HepG2 (cell line): ENCODE results near the gene RERE. TPM values are rescaled to one million over a fixed set of nuclear protein-coding genes. Genes with fewer than 3 reads are reported as not detected.
A peak's percentile ranks its signal among the peaks of the same experiment; 100 is the strongest.

Source experiments
- ATAC-seq: fragments of 200-7000 bp; cut with Tn5 transposase; 3 replicates; pipeline ENCODE4 v1.9.1; 2020; ENCODE audit warnings: mild to moderate bottlenecking, moderate library complexity
- BruUV-seq: library from RNA; stranded (reverse); fragments of 400-500 nt; replicated peaks from 2 replicates; lab custom pipeline; 2021; lab: Mats Ljungman, UMichigan
- CTCF ChIA-PET: fragments of 300-600 bp; formaldehyde crosslinking; extraction: SDS; loops from one replicate; lab custom pipeline; 2021; ENCODE audit warnings: low total read pairs, inconsistent platforms, low intra/inter-chr PET ratio; lab: Yijun Ruan, JAX
- POLR2A ChIA-PET: fragments of 350-600 bp; sonication (Branson Sonifier 250); formaldehyde crosslinking; loops from one replicate; lab custom pipeline; 2020; ENCODE audit warnings: antibody characterized with exemption, inconsistent platforms; lab: Yijun Ruan, JAX
- DNase-seq: peaks from one replicate; pipeline ENCODE4 v3.0.0-alpha.2; 2015; ENCODE audit warnings: low spot score
- FAIRE-seq: peaks from 3 replicates; lab custom pipeline; 2011; peaks lifted over from hg19 to GRCh38; lab: Jason Lieb, UNC
- H2AFZ ChIP-seq: one replicate; pipeline ENCODE4 v1.6.1; 2011; ENCODE audit warnings: low read length, inconsistent platforms
- H3K27ac ChIP-seq: fragments of 300-600 bp; 3 replicates; pipeline ENCODE4 v1.8.0; 2011; ENCODE audit warnings: mixed run types, mild to moderate bottlenecking, mixed read lengths, low read length, inconsistent platforms; ENCODE audit not compliant: insufficient read depth; ENCODE audit errors: extremely low read length
- H3K27me3 ChIP-seq, 2 experiments: fragments of 200-600 bp in 1 of 2; 2 replicates in 1 of 2; 3 replicates in 1 of 2; pipeline versions ENCODE4 v1.6.0 to v1.8.0; 2011; ENCODE audit warnings: low read length in 2 of 2, mild to moderate bottlenecking in 2 of 2, moderate library complexity in 2 of 2, inconsistent platforms in 1 of 2; ENCODE audit not compliant: insufficient read depth in 2 of 2, control insufficient read depth in 1 of 2
- H3K36me3 ChIP-seq, 2 experiments: fragments of 200-600 bp in 1 of 2; replicated peaks in 1 of 2; 2 replicates in 1 of 2; 3 replicates in 1 of 2; pipeline versions ENCODE4 v1.5.1 to v1.8.0; 2011; ENCODE audit warnings: low read length in 2 of 2, inconsistent platforms in 1 of 2; ENCODE audit not compliant: insufficient read depth in 2 of 2, control insufficient read depth in 1 of 2
- H3K4me1 ChIP-seq: 2 replicates; pipeline ENCODE4 v1.5.1; 2012; ENCODE audit warnings: low read length, inconsistent platforms; ENCODE audit not compliant: insufficient read depth
- H3K4me2 ChIP-seq: 2 replicates; pipeline ENCODE4 v1.6.0; 2011; ENCODE audit warnings: low read depth, low read length, inconsistent platforms
- H3K4me3 ChIP-seq, 3 experiments: fragments of 200-600 bp in 1 of 3; sonication (generic), shearing (Covaris generic) in 1 of 3; replicated peaks in 1 of 3; 2 replicates each; pipeline ENCODE4 v1.5.1; 2011 to 2016; ENCODE audit warnings: low read length in 3 of 3, inconsistent platforms in 2 of 3, low read depth in 2 of 3, mild to moderate bottlenecking in 2 of 3, control low read depth in 1 of 3, mixed read lengths in 1 of 3; ENCODE audit not compliant: insufficient read depth in 1 of 3
- H3K79me2 ChIP-seq: one replicate; pipeline ENCODE4 v1.6.1; 2011; ENCODE audit warnings: low read length, inconsistent platforms; ENCODE audit not compliant: insufficient read depth
- H3K9ac ChIP-seq: 2 replicates; pipeline ENCODE4 v1.6.0; 2011; ENCODE audit warnings: mild to moderate bottlenecking, low read depth, low read length, inconsistent platforms; ENCODE audit not compliant: insufficient read depth
- H3K9me3 ChIP-seq: 2 replicates; pipeline ENCODE4 v1.5.1; 2012; ENCODE audit warnings: mild to moderate bottlenecking, low read length
- H4K20me1 ChIP-seq: 2 replicates; pipeline ENCODE4 v1.6.0; 2011; ENCODE audit warnings: inconsistent platforms, mild to moderate bottlenecking, low read length, moderate library complexity; ENCODE audit not compliant: insufficient read depth
- EZH2 ChIP-seq: conservative IDR thresholded peaks from 2 replicates; pipeline ENCODE4 v1.6.1; 2012; ENCODE audit warnings: mild to moderate bottlenecking, low read depth, low read length, moderate library complexity
- FOSL2 ChIP-seq: sonication (generic); formaldehyde crosslinking; IDR thresholded peaks from 2 replicates; pipeline ENCODE4 v1.4.0; 2020; ENCODE audit warnings: missing genetic modification reagents
- ISX ChIP-seq: sonication (generic); formaldehyde crosslinking; conservative IDR thresholded peaks from 2 replicates; pipeline ENCODE4 v1.5.0; 2020; ENCODE audit warnings: missing genetic modification reagents
- RBAK ChIP-seq: sonication (generic); formaldehyde crosslinking; IDR thresholded peaks from 2 replicates; pipeline ENCODE4 v1.5.1; 2020; ENCODE audit warnings: mild to moderate bottlenecking, missing genetic modification reagents
- ZBTB21 ChIP-seq: sonication (generic); formaldehyde crosslinking; IDR thresholded peaks from 2 replicates; pipeline ENCODE4 v1.4.0; 2020; ENCODE audit warnings: missing genetic modification reagents
- ZFP82 ChIP-seq: sonication (generic); formaldehyde crosslinking; IDR thresholded peaks from 2 replicates; pipeline ENCODE4 v1.5.1; 2020; ENCODE audit warnings: mild to moderate bottlenecking, missing genetic modification reagents, borderline replicate concordance
- ZFY ChIP-seq: sonication (generic); formaldehyde crosslinking; IDR thresholded peaks from 2 replicates; pipeline ENCODE4 v1.4.0; 2020; ENCODE audit warnings: missing genetic modification reagents
- ZNF230 ChIP-seq: sonication (generic); formaldehyde crosslinking; IDR thresholded peaks from 2 replicates; pipeline ENCODE4 v1.4.0; 2020; ENCODE audit warnings: mild to moderate bottlenecking, missing genetic modification reagents
- ZNF34 ChIP-seq: sonication (generic); formaldehyde crosslinking; IDR thresholded peaks from 2 replicates; pipeline ENCODE4 v1.4.0; 2020; ENCODE audit warnings: mild to moderate bottlenecking, missing genetic modification reagents, borderline replicate concordance
- ZNF383 ChIP-seq: sonication (generic); formaldehyde crosslinking; IDR thresholded peaks from 2 replicates; pipeline ENCODE4 v1.4.0; 2020; ENCODE audit warnings: missing genetic modification reagents, mild to moderate bottlenecking, borderline replicate concordance
- ZNF451 ChIP-seq: sonication (generic); formaldehyde crosslinking; IDR thresholded peaks from 2 replicates; pipeline ENCODE4 v1.5.0; 2020; ENCODE audit warnings: mild to moderate bottlenecking, missing genetic modification reagents
- ZNF460 ChIP-seq: sonication (generic); formaldehyde crosslinking; IDR thresholded peaks from 2 replicates; pipeline ENCODE4 v1.5.1; 2020; ENCODE audit warnings: missing genetic modification reagents, mild to moderate bottlenecking, borderline replicate concordance
- ZNF501 ChIP-seq: sonication (generic); formaldehyde crosslinking; IDR thresholded peaks from 2 replicates; pipeline ENCODE4 v1.5.1; 2020; ENCODE audit warnings: mild to moderate bottlenecking, moderate library complexity, missing genetic modification reagents
- ZNF709 ChIP-seq: sonication (generic); formaldehyde crosslinking; IDR thresholded peaks from 2 replicates; pipeline ENCODE4 v1.5.0; 2020; ENCODE audit warnings: mild to moderate bottlenecking, missing genetic modification reagents
- ZNF746 ChIP-seq: sonication (generic); formaldehyde crosslinking; IDR thresholded peaks from 2 replicates; pipeline ENCODE4 v1.8.0; 2022; ENCODE audit warnings: mild to moderate bottlenecking, missing genetic modification reagents
- WGBS: methylation state at CpG from one replicate; pipeline ENCODE4 v1.1.6; 2017; ENCODE audit warnings: low lambda C conversion rate; 5-methylcytosine and 5-hydroxymethylcytosine counted together
- in situ Hi-C: cut with HindIII; loops from 2 replicates; pipeline ENCODE4 v1.10.0; 2017; ENCODE audit warnings: low pct_unique_long_range_greater_than_20kb; ENCODE audit not compliant: extremely low pct_ligation_motif_present
- intact Hi-C: fragments of 100-400 bp; cut with micrococcal nuclease; formaldehyde crosslinking; loops from one replicate; pipeline ENCODE4 v1.10.0; 2022; ENCODE audit not compliant: unreplicated experiment
- polyA plus RNA-seq, 8 experiments: library from polyadenylated mRNA; depleted of rRNA in 3 of 8; stranded (reverse) in 7 of 8; unstranded in 1 of 8; fragments of >200 nt; fragmentation: Illumina TruSeq in 4 of 8; extraction: Trizol in 4 of 8; gene quantifications; 2 replicates each; pipeline versions ENCODE4 v1.2.1 to v1.2.3, GENCODE V29; 2011 to 2016; ENCODE audit warnings: low read depth in 4 of 8, missing spikeins in 1 of 8, mixed read lengths in 1 of 8; ENCODE audit not compliant: insufficient read depth in 1 of 8
- total RNA-seq, 5 experiments: library from RNA; depleted of rRNA; stranded (reverse); fragments of >200 nt; fragmentation: Illumina TruSeq; extraction: Trizol; gene quantifications; 2 replicates each; pipeline ENCODE4 v1.2.3, GENCODE V29; 2016; ENCODE audit warnings: low read depth in 1 of 5
- TF ChIP-seq, protein P1 (sequence below), 2 experiments: IDR thresholded peaks; 2 replicates each; pipeline ENCODE4 v1.6.1; 2011 to 2012; ENCODE audit warnings: low read length in 2 of 2, borderline replicate concordance in 1 of 2, low read depth in 1 of 2, mild to moderate bottlenecking in 1 of 2, moderate library complexity in 1 of 2

Gene RERE
- total and polyA plus RNA-seq, 2 of the 13 experiments (the other 11 are each of a cell fraction or from before 2014, with no cell fraction given) = 18.3 to 21.9 TPM

DNA sequence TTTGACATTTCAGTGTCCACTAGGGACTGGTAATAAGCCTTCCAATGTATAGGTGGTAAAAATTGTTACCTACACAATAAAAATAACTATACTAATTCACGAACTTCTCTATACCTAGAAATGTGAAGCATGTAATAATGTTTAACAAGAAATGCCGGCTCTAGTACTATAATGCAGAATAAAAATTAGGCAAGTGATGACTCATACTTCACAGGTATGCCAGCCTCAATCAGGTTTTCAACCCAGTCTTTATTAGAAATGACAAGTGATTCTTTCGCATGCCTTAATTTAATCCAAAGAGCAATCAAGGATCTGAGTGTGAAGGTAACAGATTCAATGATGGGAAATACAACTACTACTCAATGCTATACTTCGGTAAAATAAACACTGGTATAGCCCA, 134.9 kb downstream of the RERE start:
- H3K4me1 ChIP-seq = peaks cover 71% of the 10 kb centered on the region
- WGBS = 92% methylated on average over 4 of the region's 4 CpGs
- H3K4me2 ChIP-seq = no peak overlapping the region
- intact Hi-C loops = no loop called here
- in situ Hi-C loops = no loop called here
- TF ChIP-seq EZH2 (no peak), RBAK (CRISPR knock-in tag) (no peak), ZFY (CRISPR knock-in tag) (no peak), ZNF34 (no peak), ZNF709 (CRISPR knock-in tag) (no peak), ZNF451 (CRISPR knock-in tag) (no peak), ZNF746 (CRISPR knock-in tag) (no peak)
- H3K36me3 ChIP-seq = peaks cover 0 to 3% of the 10 kb centered on the region in 2 experiments; a peak in 1 of 5 replicates
- no peak overlapping the region for H3K27ac ChIP-seq
- FAIRE-seq = no peak
- DNase-seq = no peak
- no peak overlapping the region for H2AFZ ChIP-seq
- CTCF ChIA-PET = no interaction called here
- ATAC-seq = no peak
- no peaks in the 10 kb centered on the region; a peak in 1 of 5 replicates for H3K27me3 ChIP-seq
- no peak overlapping the region for H3K4me3 ChIP-seq
- no peaks in the 10 kb centered on the region for H3K9me3 ChIP-seq
- peaks cover 20% of the 10 kb centered on the region for H4K20me1 ChIP-seq
- POLR2A ChIA-PET = interaction anchor here (1.6 kb wide), 1 partner anchor 12 kb away, joined by 6 read pairs; no protein-coding TSS in a partner anchor
- H3K9ac ChIP-seq = no peak overlapping the region
- no TSS peak for BruUV-seq
- peaks cover 99% of the 10 kb centered on the region for H3K79me2 ChIP-seq

DNA sequence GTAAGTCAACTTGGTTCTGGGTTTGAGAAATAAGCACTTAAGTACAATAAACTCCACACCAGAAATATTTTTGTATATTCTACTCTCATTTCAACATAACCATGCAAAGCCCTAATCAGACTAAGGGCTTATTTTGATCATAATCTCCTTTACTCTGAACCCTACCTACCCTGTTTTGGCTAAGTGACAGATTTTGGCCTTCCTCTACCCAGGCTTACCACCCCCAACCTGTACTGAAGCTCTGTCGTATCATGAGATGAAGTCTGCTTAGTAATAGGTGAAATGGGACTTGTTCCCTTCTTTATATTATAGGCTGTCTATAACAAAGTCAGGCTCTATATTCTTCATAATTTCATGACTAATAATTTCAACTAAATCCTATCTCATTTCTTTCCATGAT, 135.5 kb downstream of the RERE start:
- H3K9me3 ChIP-seq = no peaks in the 10 kb centered on the region
- H3K27ac ChIP-seq = peak overlapping the region; percentile 90
- in situ Hi-C loops (no loop called here), intact Hi-C loops (loop anchor here (2.0 kb wide), 1 partner anchor 59 kb away; no protein-coding TSS in a partner anchor)
- peaks cover 21% of the 10 kb centered on the region for H4K20me1 ChIP-seq
- no peak for FAIRE-seq
- H3K79me2 ChIP-seq = peaks cover 98% of the 10 kb centered on the region
- peaks cover 0 to 3% of the 10 kb centered on the region in 2 experiments; a peak in 1 of 5 replicates for H3K36me3 ChIP-seq
- no peaks in the 10 kb centered on the region; a peak in 1 of 5 replicates for H3K27me3 ChIP-seq
- CTCF ChIA-PET = interaction anchor here (0.7 kb wide), 1 partner anchor 45 kb away, joined by 3 read pairs; no protein-coding TSS in a partner anchor
- no peak; the same call in 2 of the 3 replicates for ATAC-seq
- POLR2A ChIA-PET = interaction anchor here (1.6 kb wide), 1 partner anchor 11 kb away, joined by 6 read pairs; no protein-coding TSS in a partner anchor
- no peak overlapping the region for H3K9ac ChIP-seq
- H3K4me1 ChIP-seq = peaks cover 76% of the 10 kb centered on the region
- no peak overlapping the region for H2AFZ ChIP-seq
- no peak overlapping the region for H3K4me3 ChIP-seq
- peak overlapping the region; percentile 83 for H3K4me2 ChIP-seq
- DNase-seq = no peak
- BruUV-seq = no TSS peak
- WGBS = 34% methylated on average over 1 of the region's 1 CpG
- TF ChIP-seq ZNF501 (CRISPR knock-in tag) (no peak), FOSL2 (CRISPR knock-in tag) (no peak), ZNF460 (CRISPR knock-in tag) (no peak), ZNF230 (CRISPR knock-in tag) (no peak), ZFP82 (CRISPR knock-in tag) (no peak), ISX (no peak), ZNF383 (CRISPR knock-in tag) (no peak), ZBTB21 (CRISPR knock-in tag) (no peak)
- TF ChIP-seq, protein P1, sequence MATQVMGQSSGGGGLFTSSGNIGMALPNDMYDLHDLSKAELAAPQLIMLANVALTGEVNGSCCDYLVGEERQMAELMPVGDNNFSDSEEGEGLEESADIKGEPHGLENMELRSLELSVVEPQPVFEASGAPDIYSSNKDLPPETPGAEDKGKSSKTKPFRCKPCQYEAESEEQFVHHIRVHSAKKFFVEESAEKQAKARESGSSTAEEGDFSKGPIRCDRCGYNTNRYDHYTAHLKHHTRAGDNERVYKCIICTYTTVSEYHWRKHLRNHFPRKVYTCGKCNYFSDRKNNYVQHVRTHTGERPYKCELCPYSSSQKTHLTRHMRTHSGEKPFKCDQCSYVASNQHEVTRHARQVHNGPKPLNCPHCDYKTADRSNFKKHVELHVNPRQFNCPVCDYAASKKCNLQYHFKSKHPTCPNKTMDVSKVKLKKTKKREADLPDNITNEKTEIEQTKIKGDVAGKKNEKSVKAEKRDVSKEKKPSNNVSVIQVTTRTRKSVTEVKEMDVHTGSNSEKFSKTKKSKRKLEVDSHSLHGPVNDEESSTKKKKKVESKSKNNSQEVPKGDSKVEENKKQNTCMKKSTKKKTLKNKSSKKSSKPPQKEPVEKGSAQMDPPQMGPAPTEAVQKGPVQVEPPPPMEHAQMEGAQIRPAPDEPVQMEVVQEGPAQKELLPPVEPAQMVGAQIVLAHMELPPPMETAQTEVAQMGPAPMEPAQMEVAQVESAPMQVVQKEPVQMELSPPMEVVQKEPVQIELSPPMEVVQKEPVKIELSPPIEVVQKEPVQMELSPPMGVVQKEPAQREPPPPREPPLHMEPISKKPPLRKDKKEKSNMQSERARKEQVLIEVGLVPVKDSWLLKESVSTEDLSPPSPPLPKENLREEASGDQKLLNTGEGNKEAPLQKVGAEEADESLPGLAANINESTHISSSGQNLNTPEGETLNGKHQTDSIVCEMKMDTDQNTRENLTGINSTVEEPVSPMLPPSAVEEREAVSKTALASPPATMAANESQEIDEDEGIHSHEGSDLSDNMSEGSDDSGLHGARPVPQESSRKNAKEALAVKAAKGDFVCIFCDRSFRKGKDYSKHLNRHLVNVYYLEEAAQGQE (IDR thresholded peaks at IDR 0.05; ENCODE audit: borderline replicate concordance in 1 of 2, low read depth in 1 of 2, low read length in 2 of 2) = no peak
